Measurements from ENCODE around the gene F7.
"Not testable (repeated sequence)": the region's sequence is repeated elsewhere in the genome, so short reads cannot be mapped to it uniquely, and the experiment has no call there.

The F7 gene

DNA sequence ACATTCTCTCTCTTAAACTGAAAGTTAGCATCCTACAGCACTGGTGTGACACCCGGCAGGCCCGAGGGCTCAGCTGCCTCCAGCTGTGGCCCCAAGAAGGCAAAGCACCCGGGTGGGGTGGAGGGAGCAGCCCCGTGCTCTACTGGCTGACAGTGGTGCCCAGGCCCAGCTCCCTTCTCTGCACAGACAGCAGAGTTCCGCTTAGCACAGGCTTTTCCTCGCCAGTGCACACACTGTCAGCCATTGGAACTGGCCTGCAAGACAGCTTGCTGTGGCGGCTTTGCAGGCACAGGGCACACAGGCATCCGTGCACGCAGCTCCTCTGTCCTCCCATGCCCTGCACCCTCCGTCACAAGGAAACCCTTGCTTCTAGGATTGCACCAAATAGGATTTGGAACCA is 3.3 kb upstream of the F7 start:
- not testable (repeated sequence) for DNase-seq (ENCODE audit: low read depth)

DNA sequence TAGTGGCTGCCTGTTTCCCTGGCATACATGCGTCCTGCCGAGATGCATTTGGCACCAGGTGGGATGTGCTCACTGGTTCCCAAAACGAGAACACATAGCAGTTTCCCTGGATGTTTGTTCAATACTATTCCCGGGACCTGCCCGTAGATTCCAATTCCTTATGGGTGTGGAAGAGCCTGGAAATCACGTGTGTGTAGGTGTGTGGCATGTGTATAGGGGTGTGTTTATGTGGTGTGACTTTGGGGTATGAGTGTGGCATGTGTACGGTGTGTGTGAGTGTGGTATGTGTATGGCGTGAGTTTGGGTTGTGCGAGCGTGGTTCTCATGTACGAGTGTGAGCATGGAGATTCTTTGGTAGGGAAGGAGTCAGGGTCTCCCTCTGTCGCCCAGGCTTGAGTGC is 2.9 kb upstream of the F7 start:
- DNase-seq (ENCODE audit: low read depth) = no peak

DNA sequence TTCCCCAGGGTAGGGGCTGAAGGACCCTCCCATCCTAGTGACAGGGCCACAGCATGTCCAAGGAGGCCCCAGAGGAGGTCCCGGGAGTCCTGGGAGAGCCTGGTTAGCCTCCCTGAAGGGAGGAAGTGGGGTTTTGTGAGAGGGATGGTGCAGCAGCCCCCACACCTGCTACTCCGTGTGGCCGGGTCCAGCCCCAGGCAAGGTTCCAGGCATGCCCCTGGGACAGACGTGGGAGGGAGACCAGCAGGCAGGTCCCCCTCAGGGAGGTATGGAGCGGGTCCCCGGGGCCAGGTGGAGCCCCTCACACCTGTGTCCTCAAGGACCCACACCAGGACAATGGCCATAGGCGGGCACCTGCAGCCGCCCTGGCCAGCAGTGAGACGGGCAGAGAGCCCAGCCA is 1.9 kb upstream of the F7 start:
- DNase-seq (ENCODE audit: low read depth) = no peak

DNA sequence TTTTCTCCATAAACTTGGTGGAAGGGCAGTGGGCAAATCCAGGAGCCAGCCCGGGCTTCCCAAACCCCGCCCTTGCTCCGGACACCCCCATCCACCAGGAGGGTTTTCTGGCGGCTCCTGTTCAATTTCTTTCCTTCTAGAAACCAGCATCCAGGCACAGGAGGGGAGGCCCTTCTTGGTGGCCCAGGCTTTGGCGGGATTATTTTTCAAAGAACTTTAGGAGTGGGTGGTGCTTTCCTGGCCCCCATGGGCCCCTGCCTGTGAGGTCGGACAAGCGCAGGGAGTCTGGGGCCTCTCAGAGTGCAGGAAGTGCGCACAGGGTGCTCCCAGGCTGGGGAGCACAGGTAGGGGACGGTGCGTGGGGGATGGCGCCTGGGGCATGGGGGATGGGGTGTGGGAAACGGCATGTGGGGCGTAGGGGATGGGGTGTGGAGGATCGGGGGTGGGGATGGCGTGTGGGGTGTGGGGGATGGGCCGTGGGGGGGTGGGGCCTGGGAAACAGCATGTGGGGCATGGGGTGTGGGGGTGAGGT is 396 bp downstream of the F7 start:
- no peak for DNase-seq (ENCODE audit: low read depth)

DNA sequence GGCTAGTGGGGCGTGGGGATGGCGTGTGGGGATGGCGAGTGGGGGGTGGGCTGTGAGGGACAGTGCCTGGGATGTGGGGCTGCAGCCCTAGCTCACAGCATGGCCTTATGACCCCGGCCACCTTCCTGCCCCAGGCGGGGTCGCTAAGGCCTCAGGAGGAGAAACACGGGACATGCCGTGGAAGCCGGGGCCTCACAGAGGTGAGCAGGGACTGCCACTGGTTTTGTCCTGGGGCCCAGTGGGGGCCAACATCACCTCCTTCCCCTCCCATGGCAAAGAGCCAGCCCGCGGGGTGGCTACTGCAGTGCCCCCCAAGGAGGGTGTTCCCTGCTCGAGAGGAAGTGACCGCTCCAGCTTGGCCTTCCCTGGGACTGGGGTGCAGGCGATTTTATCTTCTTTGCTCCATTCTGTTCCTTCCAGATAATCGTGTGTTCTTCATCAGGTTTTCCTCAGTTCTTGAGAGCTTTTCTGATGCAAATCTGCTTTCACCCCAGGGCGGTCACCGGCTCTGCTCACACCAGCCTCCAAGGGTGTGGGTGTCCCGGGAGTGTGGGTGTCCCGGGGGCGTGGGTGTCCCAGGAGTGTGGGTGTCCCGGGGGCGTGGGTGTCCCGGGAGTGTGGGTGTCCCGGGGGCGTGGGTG is 1.2 kb downstream of the F7 start:
- no peak for DNase-seq (ENCODE audit: low read depth)

DNA sequence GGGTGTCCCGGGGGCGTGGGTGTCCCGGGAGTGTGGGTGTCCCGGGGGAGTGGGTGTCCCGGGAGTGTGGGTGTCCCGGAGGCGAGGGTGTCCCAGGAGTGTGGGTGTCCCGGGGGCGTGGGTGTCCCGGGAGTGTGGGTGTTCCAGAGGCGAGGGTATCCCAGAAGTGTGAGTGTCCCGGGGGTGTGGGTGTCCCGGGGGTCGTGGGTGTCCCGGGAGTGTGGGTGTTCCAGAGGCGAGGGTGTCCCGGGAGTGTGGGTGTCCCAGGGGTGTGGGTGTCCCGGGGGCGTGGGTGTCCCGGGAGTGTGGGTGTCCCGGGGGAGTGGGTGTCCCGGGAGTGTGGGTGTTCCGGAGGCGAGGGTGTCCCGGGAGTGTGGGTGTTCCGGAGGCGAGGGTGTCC is 2.9 kb downstream of the F7 start:
- not testable (repeated sequence) for DNase-seq (ENCODE audit: low read depth)

DNA sequence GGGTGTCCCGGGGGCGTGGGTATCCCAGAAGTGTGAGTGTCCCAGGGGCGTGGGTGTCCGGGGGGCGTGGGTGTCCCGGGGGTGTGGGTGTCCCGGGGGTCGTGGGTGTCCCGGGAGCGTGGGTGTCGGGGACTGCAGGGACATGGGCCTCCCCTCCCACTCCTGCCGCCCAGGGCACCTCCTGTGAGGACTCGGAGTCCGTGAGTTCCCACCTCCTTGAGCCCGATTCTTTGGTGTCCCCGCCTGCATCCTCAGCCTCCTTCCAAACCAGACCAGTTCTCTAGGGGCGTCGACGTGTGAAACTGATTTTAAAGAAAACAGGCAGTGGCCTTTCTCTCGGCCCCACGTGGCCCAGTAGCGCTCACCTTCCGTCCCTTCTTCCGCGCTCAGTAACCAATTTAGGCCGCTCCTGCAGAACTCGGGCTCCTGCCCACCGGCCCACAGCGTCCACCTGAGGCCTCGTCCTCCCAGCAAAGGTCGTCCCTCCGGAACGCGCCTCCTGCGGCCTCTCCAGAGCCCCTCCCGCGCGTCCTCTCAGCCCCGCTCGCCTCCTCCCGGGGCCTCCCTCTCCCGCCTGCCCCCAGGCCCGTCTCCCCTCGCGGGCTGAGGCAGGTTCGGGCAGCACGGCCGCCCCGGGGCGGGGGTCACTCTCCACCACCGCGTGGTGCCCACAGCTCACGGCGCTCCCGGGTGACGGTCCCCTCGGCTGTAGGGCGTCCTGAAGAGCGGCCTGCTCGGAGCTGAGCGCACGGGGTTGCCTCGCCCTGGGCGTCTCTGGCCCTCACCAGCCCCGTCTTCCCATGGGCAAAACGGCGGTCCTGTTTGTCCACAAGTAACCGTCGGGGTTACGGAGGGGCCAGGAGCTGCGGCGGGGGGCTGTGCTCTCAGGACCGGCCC is 3.8 kb downstream of the F7 start:
- no peak for DNase-seq (ENCODE audit: low read depth)

DNA sequence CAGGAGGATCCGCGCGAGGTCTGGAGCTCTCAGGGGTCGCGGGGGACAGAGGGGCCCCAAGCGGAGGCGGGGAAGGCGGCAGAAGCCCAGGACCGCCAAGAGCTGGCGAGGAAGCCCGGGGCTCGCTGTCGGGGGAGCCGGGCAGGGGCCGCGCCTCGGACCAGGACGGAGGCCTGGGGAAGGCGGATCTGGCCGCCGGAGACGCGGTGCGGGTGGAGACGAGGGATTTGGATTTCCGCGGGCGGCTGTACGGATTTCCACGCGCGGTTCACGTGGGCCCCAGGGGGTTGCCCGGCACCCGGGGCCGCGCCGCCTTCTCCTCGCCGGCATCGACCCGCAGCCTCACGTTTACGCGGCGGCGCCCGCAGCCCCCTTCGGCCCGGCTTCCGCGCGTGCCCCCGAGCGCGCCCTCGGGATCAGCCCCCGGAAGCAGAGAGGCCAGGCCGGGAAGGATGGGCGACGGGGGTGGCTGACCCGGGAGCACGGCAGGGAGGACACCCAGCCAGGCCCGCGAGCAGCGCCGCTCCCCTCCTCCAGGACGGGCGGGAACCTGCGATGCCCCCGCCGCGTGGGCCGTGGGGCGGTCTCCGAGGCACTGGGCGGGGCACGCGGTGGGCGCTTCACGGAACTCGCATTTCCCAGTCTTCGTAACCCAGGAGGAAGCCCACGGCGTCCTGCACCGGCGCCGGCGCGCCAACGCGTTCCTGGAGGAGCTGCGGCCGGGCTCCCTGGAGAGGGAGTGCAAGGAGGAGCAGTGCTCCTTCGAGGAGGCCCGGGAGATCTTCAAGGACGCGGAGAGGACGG is 4.7 kb downstream of the F7 start:
- DNase-seq (ENCODE audit: low read depth) = no peak

DNA sequence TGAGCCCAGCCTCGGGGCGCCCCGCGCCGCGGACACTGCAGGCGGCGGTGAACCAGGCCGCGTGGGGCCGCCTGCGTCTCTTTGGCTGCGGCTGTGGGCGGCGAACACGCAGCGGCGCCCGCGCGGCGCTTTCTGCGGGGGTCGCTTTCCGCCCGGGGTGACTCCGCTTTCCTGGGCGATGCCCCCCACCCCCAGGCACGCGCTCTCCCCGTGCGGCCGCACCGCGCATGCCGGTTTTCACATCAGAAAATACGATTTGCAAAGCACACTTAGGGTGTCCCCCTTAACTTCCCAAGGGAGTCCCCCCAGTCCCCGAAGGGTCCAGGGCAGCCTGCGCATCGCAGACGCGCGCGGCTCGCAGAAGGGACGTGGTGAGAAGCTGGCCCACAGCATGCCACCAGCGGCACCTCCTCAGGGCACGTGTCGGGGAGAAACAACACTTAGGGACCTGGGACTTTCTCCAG is 5.3 kb downstream of the F7 start:
- no peak for DNase-seq (ENCODE audit: low read depth)

DNA sequence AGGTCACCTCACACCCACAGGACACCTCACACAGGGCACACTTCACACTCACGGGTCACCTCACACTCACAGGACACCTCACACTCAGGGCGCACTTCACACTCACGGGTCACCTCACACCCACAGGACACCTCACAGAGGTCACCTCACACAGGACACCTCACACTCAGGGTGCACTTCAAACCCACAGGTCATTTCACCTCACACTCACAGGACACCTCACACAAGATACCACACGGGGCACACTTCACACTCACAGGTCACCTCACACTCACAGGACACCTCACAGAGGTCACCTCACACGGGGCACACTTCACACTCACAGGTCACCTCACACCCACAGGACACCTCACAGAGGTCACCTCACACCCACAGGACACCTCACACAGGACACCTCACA is 6.2 kb downstream of the F7 start:
- DNase-seq (ENCODE audit: low read depth) = not testable (repeated sequence)

DNA sequence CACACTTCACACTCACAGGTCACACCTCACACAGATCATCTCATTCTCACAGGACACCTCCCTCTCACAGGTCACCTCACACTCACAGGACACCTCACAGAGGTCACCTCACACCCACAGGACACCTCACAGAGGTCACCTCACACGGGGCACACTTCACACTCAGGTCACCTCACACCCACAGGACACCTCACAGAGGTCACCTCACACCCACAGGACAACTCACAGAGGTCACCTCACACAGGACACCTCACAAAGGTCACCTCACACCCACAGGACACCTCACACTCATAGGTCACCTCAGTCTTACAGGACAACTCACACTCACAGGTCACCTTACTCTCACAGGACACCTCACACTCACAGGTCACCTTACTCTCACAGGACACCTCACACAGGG is 6.9 kb downstream of the F7 start:
- not testable (repeated sequence) for DNase-seq (ENCODE audit: low read depth)

DNA sequence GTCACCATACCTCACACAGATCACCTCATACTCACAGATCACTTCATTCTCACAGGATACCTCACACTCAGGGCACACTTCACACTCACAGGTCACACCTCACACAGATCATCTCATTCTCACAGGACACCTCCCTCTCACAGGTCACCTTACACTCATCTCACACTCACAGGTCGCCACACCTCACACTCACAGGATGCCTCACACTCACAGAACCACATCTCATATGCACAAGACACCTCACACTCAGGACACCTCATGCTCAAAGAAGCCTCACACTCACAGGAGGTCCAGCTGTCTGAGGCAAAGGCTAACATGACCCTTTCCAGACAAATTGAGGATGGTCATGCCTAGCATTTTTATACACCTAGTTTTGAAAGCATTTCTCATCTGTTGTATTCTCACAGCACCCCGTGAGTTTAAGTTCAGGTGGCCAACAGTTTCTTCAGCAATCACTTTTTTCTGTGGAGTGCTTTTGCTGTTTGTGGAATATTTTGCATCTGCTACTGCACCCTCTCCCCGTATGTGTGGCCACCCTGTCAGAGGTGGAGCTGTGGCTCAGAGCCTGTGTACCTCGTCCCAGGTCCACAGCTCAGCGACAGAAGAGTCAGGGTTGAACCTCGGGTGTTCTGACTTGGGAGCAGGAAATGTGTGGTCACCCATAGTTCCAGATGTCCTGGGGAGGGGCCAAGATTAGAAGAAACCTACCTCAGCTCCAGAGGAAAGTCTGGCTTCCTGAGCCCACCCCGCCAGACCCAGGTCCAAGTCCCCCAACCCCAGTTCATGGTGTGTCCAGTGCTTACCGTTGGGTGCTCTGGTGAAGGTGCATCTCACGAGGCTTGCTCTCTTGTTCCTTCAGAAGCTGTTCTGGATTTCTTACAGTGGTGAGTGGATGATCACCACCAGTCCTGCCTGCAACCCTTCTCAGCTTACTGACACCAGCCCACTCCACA is 7.6 kb downstream of the F7 start:
- DNase-seq (ENCODE audit: low read depth) = no peak

DNA sequence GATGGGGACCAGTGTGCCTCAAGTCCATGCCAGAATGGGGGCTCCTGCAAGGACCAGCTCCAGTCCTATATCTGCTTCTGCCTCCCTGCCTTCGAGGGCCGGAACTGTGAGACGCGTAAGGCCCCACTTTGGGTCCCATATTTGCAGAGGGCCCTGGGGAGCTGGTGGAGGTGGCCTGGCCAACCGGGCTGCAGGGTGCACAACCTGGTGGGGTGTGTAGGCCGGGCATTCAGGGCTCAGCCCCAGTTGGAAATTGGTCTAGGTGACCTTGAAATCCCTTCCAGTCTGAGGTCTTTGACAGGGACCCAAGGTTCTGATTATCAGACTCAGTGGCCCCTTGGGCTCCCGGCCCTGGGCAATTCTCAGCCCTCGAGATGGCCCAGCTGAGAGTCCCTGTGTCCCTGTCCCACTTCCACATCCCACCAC is 8.3 kb downstream of the F7 start:
- no peak for DNase-seq (ENCODE audit: low read depth)

DNA sequence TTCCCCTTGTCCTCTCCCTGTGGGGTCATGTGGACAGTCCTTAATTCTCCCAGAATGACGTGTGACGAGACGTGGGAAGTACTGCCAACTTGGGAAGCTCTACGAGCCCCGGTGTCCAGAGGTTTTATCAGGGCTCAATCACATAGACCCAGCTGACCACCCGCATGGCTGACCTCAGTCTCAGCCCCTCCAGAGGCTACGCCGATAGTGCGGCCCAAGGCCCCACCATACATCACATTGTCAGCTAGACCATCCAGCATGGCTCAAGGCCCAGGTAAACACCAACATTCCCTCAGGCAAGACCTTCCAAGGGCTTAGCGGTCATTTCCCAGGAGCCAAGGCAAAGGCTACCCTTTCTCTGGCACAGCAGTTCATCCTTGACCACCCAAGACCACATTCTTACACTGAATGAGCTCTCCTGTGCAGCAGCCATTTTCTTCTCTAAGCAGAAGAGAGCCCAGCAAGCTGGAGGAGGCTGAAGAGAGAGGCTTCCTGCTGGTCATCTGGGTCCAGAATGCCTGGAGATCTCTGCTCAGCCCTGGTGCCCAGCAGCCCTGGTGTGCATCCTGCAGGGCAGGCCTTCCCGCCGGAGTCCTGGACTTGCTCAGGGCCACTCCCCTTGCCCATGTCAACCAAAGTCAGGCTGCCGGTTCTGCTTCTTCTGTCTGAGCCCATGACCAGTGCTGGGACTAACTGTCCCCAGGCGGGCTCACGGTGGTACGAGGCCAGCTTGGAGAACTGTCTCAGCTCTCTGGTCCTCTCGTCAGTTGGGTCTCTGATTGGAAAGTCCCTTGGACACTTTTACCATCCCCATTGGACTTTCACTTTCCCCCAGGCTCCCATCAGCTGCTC is 9.1 kb downstream of the F7 start:
- DNase-seq (ENCODE audit: low read depth) = no peak

DNA sequence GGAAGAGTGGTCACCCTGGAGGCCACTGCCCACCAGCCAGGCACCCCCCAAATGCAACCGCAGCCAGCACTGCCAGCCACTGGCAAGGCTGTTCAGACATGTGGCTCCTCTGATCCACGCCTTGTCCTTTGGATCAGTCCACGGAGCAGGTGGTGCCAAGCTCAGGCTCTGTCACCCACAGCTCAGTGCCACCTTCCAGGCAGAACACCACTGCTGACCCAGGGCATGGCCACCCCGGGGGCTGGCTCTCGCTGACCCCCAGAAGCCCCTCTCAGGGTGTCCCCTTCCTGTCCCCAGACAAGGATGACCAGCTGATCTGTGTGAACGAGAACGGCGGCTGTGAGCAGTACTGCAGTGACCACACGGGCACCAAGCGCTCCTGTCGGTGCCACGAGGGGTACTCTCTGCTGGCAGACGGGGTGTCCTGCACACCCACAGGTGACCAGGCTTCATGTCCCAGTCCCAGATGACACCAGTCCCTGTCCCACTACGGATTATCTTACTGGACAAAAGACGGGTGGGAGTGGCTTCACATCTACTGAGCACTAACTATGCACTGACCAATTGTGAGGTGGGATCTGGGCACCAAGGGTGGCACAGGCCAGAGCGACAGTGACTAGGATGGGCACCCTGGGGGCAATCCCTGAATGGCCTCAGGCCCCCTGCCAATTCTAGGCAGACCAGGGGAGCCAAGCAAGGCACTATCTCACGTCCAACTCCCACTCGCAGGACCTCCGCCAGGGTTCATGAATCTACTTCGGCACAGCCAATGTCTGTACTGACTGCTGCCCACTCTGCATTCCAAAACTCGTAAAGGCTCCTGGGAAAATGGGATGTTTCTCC is 10.0 kb downstream of the F7 start:
- DNase-seq (ENCODE audit: low read depth) = no peak

DNA sequence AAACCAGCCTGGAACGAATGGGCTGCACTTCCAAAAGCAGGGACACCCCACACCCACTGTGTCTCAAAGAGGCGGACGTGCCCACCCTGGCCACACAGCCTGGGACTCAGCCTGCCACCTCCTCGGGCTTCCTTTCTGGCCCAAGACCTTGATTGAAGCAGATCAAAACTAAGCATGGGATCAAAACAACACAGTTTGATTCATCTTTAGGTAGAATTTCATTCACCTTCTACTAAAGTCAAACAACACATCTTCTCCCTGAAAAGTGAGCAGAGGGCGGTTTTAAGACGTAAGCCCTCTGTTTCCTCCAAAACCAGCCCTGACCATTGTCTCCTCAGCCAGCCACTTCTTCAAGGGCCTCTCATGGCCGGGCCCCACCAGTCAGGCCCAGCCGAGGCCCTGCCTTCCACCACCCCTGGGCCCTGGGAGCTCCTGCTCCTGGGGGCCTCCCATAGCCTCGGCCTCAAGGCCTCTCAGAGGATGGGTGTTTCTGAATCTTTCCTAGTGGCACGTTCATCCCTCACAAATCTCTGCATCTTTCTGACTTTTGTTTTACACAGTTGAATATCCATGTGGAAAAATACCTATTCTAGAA is 10.7 kb downstream of the F7 start:
- DNase-seq (ENCODE audit: low read depth) = no peak

DNA sequence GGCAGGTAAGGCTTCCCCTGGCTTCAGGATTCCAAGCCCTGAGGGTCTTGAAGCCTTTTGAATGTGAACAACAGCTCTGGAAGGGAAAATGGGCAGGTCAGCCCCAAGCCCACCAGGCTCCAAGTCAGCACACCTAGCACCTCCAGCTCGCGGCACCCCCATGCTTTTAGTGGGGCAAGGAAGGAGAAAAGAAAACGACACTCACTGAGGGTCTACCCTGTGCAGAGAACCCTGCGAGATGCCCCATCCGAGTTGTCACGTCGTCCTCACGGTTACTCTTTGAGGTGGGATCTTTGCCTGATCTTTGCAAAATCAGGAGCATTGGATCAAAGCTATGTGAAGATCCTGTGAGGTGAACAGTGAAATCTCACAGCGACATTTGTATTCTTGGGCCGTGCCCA is 11.3 kb downstream of the F7 start:
- DNase-seq (ENCODE audit: low read depth) = no peak

DNA sequence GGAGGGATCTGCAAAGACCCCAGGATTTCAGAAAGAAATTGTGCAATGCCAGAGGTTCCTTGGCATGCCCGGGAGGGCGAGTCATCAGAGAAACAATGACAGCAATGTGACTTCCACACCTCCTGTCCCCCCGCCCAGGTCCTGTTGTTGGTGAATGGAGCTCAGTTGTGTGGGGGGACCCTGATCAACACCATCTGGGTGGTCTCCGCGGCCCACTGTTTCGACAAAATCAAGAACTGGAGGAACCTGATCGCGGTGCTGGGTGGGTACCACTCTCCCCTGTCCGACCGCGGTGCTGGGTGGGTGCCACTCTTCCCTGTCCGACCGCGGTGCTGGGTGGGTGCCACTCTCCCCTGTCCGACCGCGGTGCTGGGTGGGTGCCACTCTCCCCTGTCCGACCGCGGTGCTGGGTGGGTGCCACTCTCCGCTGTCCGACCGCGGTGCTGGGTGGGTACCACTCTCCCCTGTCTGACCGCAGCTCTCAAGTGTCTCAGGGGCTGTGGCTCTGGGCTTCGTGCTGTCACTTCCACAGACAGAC is 11.8 kb downstream of the F7 start:
- no peak for DNase-seq (ENCODE audit: low read depth)

DNA sequence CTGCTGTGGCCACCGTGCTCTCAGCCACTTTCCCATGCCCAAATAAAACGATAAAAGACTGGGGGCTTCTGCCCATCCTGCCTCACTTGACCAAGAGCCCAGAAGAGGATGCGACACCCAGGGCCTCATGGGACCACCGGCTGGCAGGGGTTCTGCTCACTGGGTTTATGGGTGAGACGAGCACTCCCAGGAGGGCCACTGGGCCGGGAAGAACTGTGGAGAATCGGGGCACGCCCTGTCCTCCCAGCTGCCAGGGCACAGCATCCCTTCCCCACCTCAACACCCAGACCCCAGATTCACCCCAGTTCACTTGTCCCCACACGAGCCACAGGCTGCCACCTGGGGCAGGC is 12.3 kb downstream of the F7 start:
- no peak for DNase-seq (ENCODE audit: low read depth)

All from fibroblast of the conjunctiva (primary cell).